Measurements from ENCODE around the gene PTPRN2. TPM values are rescaled to one million over a fixed set of nuclear protein-coding genes. Genes with fewer than 3 reads are reported as not detected.

Gene PTPRN2
- total and polyA plus RNA-seq, 2 of the 13 experiments (the other 11 are each of a cell fraction or from before 2014, with no cell fraction given), result 2.5 to 24.2 TPM

DNA sequence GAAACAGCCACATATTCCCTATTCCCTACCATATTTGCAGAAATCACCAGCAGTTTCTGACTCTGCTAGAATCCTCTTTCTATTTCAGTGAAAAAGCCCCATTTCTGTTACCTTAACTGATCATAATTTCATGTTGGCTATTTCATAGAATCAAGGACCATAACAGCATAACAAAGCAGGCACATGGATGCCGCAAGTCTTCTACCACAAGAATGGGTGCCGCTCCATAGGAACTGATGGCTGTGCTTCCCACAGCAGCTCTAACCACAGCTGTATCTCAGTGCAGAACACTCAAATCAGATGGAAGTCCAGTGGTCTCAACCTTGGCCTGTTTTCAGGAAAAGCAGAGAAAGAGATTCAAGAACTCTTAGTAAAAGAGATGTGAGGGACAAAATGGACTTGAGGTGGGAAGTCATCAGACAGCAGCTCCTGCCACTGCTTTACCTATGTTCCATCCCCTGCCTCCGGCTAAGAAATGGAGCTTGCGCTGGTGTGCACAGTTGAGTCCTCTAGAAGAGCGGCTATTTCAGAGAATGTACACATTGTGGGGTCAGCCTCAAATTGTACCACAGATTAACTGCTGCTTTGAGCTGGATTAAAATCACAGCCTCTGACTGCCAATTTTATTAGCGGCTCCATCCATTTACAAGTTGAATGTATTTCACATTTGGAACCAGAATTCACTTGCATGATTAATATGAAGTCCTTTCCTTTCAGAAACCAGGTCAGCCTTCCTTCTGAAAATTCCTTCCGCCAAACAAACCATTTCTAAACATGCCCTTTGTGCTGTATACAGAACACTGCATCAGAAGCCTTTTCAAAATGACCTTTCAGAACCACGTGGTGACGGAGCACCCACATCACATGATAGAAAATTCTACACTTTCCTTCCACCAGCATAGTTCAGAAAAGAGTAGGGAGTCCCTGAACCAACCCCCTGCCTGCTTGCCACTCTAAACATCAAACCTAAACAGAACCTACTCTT, 7.7 kb downstream of the PTPRN2 start (continued):
- TF ChIP-seq, protein P1, sequence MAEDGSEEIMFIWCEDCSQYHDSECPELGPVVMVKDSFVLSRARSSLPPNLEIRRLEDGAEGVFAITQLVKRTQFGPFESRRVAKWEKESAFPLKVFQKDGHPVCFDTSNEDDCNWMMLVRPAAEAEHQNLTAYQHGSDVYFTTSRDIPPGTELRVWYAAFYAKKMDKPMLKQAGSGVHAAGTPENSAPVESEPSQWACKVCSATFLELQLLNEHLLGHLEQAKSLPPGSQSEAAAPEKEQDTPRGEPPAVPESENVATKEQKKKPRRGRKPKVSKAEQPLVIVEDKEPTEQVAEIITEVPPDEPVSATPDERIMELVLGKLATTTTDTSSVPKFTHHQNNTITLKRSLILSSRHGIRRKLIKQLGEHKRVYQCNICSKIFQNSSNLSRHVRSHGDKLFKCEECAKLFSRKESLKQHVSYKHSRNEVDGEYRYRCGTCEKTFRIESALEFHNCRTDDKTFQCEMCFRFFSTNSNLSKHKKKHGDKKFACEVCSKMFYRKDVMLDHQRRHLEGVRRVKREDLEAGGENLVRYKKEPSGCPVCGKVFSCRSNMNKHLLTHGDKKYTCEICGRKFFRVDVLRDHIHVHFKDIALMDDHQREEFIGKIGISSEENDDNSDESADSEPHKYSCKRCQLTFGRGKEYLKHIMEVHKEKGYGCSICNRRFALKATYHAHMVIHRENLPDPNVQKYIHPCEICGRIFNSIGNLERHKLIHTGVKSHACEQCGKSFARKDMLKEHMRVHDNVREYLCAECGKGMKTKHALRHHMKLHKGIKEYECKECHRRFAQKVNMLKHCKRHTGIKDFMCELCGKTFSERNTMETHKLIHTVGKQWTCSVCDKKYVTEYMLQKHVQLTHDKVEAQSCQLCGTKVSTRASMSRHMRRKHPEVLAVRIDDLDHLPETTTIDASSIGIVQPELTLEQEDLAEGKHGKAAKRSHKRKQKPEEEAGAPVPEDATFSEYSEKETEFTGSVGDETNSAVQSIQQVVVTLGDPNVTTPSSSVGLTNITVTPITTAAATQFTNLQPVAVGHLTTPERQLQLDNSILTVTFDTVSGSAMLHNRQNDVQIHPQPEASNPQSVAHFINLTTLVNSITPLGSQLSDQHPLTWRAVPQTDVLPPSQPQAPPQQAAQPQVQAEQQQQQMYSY (CRISPR knock-in tag; IDR thresholded peaks at IDR 0.05), result peak; percentile 57; the same call in 1 of the 2 replicates
- TF ChIP-seq, protein P2, sequence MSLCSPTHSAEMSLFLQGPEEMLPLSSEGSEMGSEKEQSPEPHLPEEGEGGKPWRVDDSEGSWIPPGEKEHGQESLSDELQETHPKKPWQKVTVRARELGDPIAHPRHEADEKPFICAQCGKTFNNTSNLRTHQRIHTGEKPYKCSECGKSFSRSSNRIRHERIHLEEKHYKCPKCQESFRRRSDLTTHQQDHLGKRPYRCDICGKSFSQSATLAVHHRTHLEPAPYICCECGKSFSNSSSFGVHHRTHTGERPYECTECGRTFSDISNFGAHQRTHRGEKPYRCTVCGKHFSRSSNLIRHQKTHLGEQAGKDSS (CRISPR knock-in tag; IDR thresholded peaks at IDR 0.05; ENCODE audit: borderline replicate concordance, low read depth), result no peak
- no peak for TF ChIP-seq PLRG1 (conservative IDR thresholded peaks at IDR 0.05)
- no peak for TF ChIP-seq HIVEP1 (CRISPR knock-in tag; IDR thresholded peaks at IDR 0.05)
- TF ChIP-seq ZNF577 (CRISPR knock-in tag; IDR thresholded peaks at IDR 0.05; ENCODE audit: borderline replicate concordance, low read depth), result no peak
- peak; percentile 68; the same call in 1 of the 2 replicates for TF ChIP-seq HNF4G (IDR thresholded peaks at IDR 0.05; ENCODE audit: borderline replicate concordance, low read depth, low read length)
- TF ChIP-seq HNF4G (CRISPR knock-in tag; IDR thresholded peaks at IDR 0.05; ENCODE audit: borderline replicate concordance, low read depth), result peak; percentile 80; the same call in 1 of the 2 replicates
- TF ChIP-seq, protein P3, sequence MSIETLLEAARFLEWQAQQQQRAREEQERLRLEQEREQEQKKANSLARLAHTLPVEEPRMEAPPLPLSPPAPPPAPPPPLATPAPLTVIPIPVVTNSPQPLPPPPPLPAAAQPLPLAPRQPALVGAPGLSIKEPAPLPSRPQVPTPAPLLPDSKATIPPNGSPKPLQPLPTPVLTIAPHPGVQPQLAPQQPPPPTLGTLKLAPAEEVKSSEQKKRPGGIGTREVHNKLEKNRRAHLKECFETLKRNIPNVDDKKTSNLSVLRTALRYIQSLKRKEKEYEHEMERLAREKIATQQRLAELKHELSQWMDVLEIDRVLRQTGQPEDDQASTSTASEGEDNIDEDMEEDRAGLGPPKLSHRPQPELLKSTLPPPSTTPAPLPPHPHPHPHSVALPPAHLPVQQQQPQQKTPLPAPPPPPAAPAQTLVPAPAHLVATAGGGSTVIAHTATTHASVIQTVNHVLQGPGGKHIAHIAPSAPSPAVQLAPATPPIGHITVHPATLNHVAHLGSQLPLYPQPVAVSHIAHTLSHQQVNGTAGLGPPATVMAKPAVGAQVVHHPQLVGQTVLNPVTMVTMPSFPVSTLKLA (IDR thresholded peaks at IDR 0.05), result peak; percentile 79
- peak; percentile 91 for TF ChIP-seq FOXA3 (CRISPR knock-in tag; IDR thresholded peaks at IDR 0.05)
- TF ChIP-seq MLLT10 (CRISPR knock-in tag; IDR thresholded peaks at IDR 0.05), result no peak
- TF ChIP-seq, protein P4, sequence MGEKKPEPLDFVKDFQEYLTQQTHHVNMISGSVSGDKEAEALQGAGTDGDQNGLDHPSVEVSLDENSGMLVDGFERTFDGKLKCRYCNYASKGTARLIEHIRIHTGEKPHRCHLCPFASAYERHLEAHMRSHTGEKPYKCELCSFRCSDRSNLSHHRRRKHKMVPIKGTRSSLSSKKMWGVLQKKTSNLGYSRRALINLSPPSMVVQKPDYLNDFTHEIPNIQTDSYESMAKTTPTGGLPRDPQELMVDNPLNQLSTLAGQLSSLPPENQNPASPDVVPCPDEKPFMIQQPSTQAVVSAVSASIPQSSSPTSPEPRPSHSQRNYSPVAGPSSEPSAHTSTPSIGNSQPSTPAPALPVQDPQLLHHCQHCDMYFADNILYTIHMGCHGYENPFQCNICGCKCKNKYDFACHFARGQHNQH (CRISPR knock-in tag; IDR thresholded peaks at IDR 0.05), result peak; percentile 53; the same call in 1 of the 2 replicates
- no peak for TF ChIP-seq ZNF550 (CRISPR knock-in tag; IDR thresholded peaks at IDR 0.05; ENCODE audit: borderline replicate concordance)
- TF ChIP-seq ZKSCAN8 (CRISPR knock-in tag; IDR thresholded peaks at IDR 0.05; ENCODE audit: borderline replicate concordance), result no peak
- TF ChIP-seq, protein P5, sequence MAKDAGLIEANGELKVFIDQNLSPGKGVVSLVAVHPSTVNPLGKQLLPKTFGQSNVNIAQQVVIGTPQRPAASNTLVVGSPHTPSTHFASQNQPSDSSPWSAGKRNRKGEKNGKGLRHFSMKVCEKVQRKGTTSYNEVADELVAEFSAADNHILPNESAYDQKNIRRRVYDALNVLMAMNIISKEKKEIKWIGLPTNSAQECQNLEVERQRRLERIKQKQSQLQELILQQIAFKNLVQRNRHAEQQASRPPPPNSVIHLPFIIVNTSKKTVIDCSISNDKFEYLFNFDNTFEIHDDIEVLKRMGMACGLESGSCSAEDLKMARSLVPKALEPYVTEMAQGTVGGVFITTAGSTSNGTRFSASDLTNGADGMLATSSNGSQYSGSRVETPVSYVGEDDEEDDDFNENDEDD (CRISPR knock-in tag; IDR thresholded peaks at IDR 0.05; ENCODE audit: borderline replicate concordance), result peak; percentile 82; the same call in 1 of the 2 replicates
- TF ChIP-seq SETDB1 (CRISPR knock-in tag; IDR thresholded peaks at IDR 0.05; ENCODE audit: borderline replicate concordance), result no peak
- TF ChIP-seq RARA (CRISPR knock-in tag; IDR thresholded peaks at IDR 0.05), result peak; percentile 81
- peak; percentile 65; the same call in 1 of the 2 replicates for TF ChIP-seq SPEN (CRISPR knock-in tag; IDR thresholded peaks at IDR 0.05; ENCODE audit: low read depth)
- no peak for TF ChIP-seq POLR2G (IDR thresholded peaks at IDR 0.05; ENCODE audit: low read depth, low read length)
- TF ChIP-seq ZNF589 (CRISPR knock-in tag; conservative IDR thresholded peaks at IDR 0.05), result no peak
- no peak for TF ChIP-seq ZSCAN22 (CRISPR knock-in tag; IDR thresholded peaks at IDR 0.05)
